NK-92 (cell line): ENCODE data around the gene SMAD3.

ENCODE experiments used
- DNase-seq: peaks from one replicate; lab custom pipeline; 2025; ENCODE audit not compliant: unreplicated experiment; lab: John Stamatoyannopoulos, UW

SMAD3 gene

GRCh38 chr15:67194171-67195114 lies 129.0 kb downstream of the SMAD3 start:
- no peak for DNase-seq

- no peak for DNase-seq
Observed at GRCh38 chr15:67195305-67195704, 129.9 kb downstream of the SMAD3 start.

- no peak for DNase-seq
Observed at GRCh38 chr15:67196222-67196621, 130.8 kb downstream of the SMAD3 start.

GRCh38 chr15:67196672-67197363 lies 131.4 kb downstream of the SMAD3 start:
- DNase-seq: no peak

- DNase-seq: no peak
Observed at GRCh38 chr15:67197364-67197695, 131.9 kb downstream of the SMAD3 start.

GRCh38 chr15:67198157-67198754 lies 132.9 kb downstream of the SMAD3 start:
- DNase-seq: no peak

GRCh38 chr15:67199391-67199790 lies 134.0 kb downstream of the SMAD3 start:
- DNase-seq: no peak

GRCh38 chr15:67199881-67200763 lies 134.7 kb downstream of the SMAD3 start:
- DNase-seq: no peak

- no peak for DNase-seq
Observed at GRCh38 chr15:67201136-67201535, 135.7 kb downstream of the SMAD3 start.

- DNase-seq: no peak
Observed at GRCh38 chr15:67202091-67202490, 136.7 kb downstream of the SMAD3 start.

GRCh38 chr15:67202991-67203390 lies 137.6 kb downstream of the SMAD3 start:
- DNase-seq: no peak

GRCh38 chr15:67207555-67208207 lies 142.3 kb downstream of the SMAD3 start:
- DNase-seq: no peak

GRCh38 chr15:67208396-67208795 lies 143.0 kb downstream of the SMAD3 start:
- no peak for DNase-seq

- no peak for DNase-seq
Observed at GRCh38 chr15:67210555-67211168, 145.3 kb downstream of the SMAD3 start.

- no peak for DNase-seq
Observed at GRCh38 chr15:67212684-67213367, 147.4 kb downstream of the SMAD3 start.

GRCh38 chr15:67215102-67215501 lies 149.7 kb downstream of the SMAD3 start:
- DNase-seq: no peak

GRCh38 chr15:67216859-67217258 lies 151.5 kb downstream of the SMAD3 start:
- no peak for DNase-seq

- no peak for DNase-seq
Observed at GRCh38 chr15:67218428-67218827, 153.0 kb downstream of the SMAD3 start.

- no peak for DNase-seq
Observed at GRCh38 chr15:67219288-67219687, 153.9 kb downstream of the SMAD3 start.
